KMS-11 (cell line): Measurements from ENCODE around the gene NANOS2.

Experiments
- H2AFZ ChIP-seq: fragments of 200-600 bp; sonication (generic); 2 replicates; pipeline ENCODE4 v1.6.1; 2016; ENCODE audit warnings: antibody characterized with exemption, mixed run types, low read depth
- H3K27ac ChIP-seq: fragments of 200-600 bp; sonication (generic); 2 replicates; pipeline ENCODE4 v1.6.1; 2016; ENCODE audit warnings: mild to moderate bottlenecking, mixed run types
- H3K27me3 ChIP-seq: fragments of 200-600 bp; sonication (generic); 2 replicates; pipeline ENCODE4 v1.6.1; 2017; ENCODE audit warnings: mild to moderate bottlenecking, low read depth, mixed run types, moderate library complexity; ENCODE audit not compliant: insufficient read depth
- H3K36me3 ChIP-seq: fragments of 200-600 bp; sonication (generic); 2 replicates; pipeline ENCODE4 v1.6.1; 2017; ENCODE audit warnings: mild to moderate bottlenecking, mixed run types; ENCODE audit not compliant: insufficient read depth
- H3K4me1 ChIP-seq: fragments of 200-600 bp; sonication (generic); 2 replicates; pipeline ENCODE4 v1.6.1; 2016; ENCODE audit warnings: mild to moderate bottlenecking, low read depth, mixed run types; ENCODE audit not compliant: poor library complexity, severe bottlenecking
- H3K4me2 ChIP-seq: fragments of 200-600 bp; sonication (generic); 2 replicates; pipeline ENCODE4 v1.7.0; 2016; ENCODE audit warnings: mild to moderate bottlenecking, mixed run types
- H3K4me3 ChIP-seq: fragments of 200-600 bp; sonication (generic); IDR thresholded peaks from 2 replicates; pipeline ENCODE4 v1.6.1; 2017; ENCODE audit warnings: low read depth, low read length, mixed read lengths; ENCODE audit not compliant: insufficient read depth
- H3K79me2 ChIP-seq: fragments of 200-600 bp; sonication (generic); 2 replicates; pipeline ENCODE4 v1.6.1; 2016; ENCODE audit warnings: low read depth, mixed run types; ENCODE audit not compliant: insufficient read depth
- H3K9ac ChIP-seq: fragments of 200-600 bp; sonication (generic); 2 replicates; pipeline ENCODE4 v1.6.1; 2016; ENCODE audit warnings: mild to moderate bottlenecking, mixed run types
- H4K20me1 ChIP-seq: fragments of 200-600 bp; sonication (generic); 2 replicates; pipeline ENCODE4 v1.6.1; 2016; ENCODE audit warnings: mild to moderate bottlenecking, mixed run types; ENCODE audit not compliant: insufficient read depth
- CTCF ChIP-seq: fragments of 200-600 bp; sonication (generic); conservative IDR thresholded peaks from 2 replicates; pipeline ENCODE4 v1.6.1; 2017; ENCODE audit warnings: low read depth, mild to moderate bottlenecking, antibody characterized with exemption, low read length, moderate library complexity, mixed read lengths

Gene NANOS2

GRCh38 chr19:45878043-45878794 lies 36.4 kb downstream of the NANOS2 start:
- Histone ChIP-seq H2AFZ (no peak overlapping the region), H3K4me2 (no peak overlapping the region), H3K27me3 (peaks cover 23% of the 10 kb centered on the region; the same call in 1 of the 2 replicates), H3K9ac (no peak overlapping the region), H3K4me1 (peaks cover 22% of the 10 kb centered on the region), H3K36me3 (no peaks in the 10 kb centered on the region), H3K79me2 (no peaks in the 10 kb centered on the region), H3K4me3 (no peak overlapping the region), H4K20me1 (no peaks in the 10 kb centered on the region), H3K27ac (no peak overlapping the region)
- TF ChIP-seq CTCF: no peak

GRCh38 chr19:45876411-45877197 lies 38.0 kb downstream of the NANOS2 start:
- Histone ChIP-seq H3K27me3 (peaks cover 27% of the 10 kb centered on the region; the same call in 1 of the 2 replicates), H4K20me1 (no peaks in the 10 kb centered on the region), H3K27ac (no peak overlapping the region), H3K79me2 (no peaks in the 10 kb centered on the region), H3K4me1 (peaks cover 6% of the 10 kb centered on the region), H3K4me2 (no peak overlapping the region), H3K4me3 (no peak overlapping the region), H3K36me3 (no peaks in the 10 kb centered on the region), H3K9ac (no peak overlapping the region), H2AFZ (no peak overlapping the region)
- TF ChIP-seq CTCF: no peak

- Histone ChIP-seq H3K9ac (no peak overlapping the region), H4K20me1 (no peaks in the 10 kb centered on the region), H3K27ac (no peak overlapping the region), H2AFZ (no peak overlapping the region), H3K79me2 (no peaks in the 10 kb centered on the region), H3K36me3 (no peaks in the 10 kb centered on the region), H3K4me1 (peaks cover 3% of the 10 kb centered on the region), H3K4me2 (no peak overlapping the region), H3K4me3 (no peak overlapping the region), H3K27me3 (peaks cover 32% of the 10 kb centered on the region; the same call in 1 of the 2 replicates)
- no peak for TF ChIP-seq CTCF
Observed at GRCh38 chr19:45876161-45876410, 38.5 kb downstream of the NANOS2 start.

GRCh38 chr19:45874620-45874966 lies 40.0 kb downstream of the NANOS2 start:
- H4K20me1 ChIP-seq: no peaks in the 10 kb centered on the region
- H3K9ac ChIP-seq: no peak overlapping the region
- H3K4me2 ChIP-seq: no peak overlapping the region
- no peak for TF ChIP-seq CTCF
- H3K36me3 ChIP-seq: no peaks in the 10 kb centered on the region
- H3K27me3 ChIP-seq: peaks cover 46% of the 10 kb centered on the region; the same call in 1 of the 2 replicates
- H3K4me3 ChIP-seq: no peak overlapping the region
- peaks cover 4% of the 10 kb centered on the region for H3K4me1 ChIP-seq
- H3K27ac ChIP-seq: no peak overlapping the region
- no peak overlapping the region for H2AFZ ChIP-seq
- no peaks in the 10 kb centered on the region for H3K79me2 ChIP-seq
